IMR-90 (cell line): ENCODE data around the gene PBX4. TPM values are rescaled to one million over a fixed set of nuclear protein-coding genes. Genes with fewer than 3 reads are reported as not detected.

Source experiments
- ATAC-seq: fragments of 200-7000 bp; cut with Tn5 transposase; 2 replicates; pipeline ENCODE4 v1.9.1; 2020; ENCODE audit warnings: low read depth, mild to moderate bottlenecking, moderate library complexity
- BruUV-seq: library from RNA; stranded (reverse); fragments of 400-500 nt; replicated peaks from 2 replicates; lab custom pipeline; 2021; lab: Mats Ljungman, UMichigan
- CTCF ChIA-PET: fragments of 300-600 bp; formaldehyde crosslinking; extraction: SDS; loops from one replicate; lab custom pipeline; 2021; ENCODE audit warnings: antibody characterized with exemption; lab: Yijun Ruan, JAX
- POLR2A ChIA-PET: fragments of 300-600 bp; sonication (Branson Sonifier 250); formaldehyde crosslinking; loops from one replicate; lab custom pipeline; 2022; ENCODE audit warnings: antibody characterized with exemption; ENCODE audit not compliant: unreplicated experiment; lab: Charles Lee
- DNase-seq: peaks from one replicate; pipeline ENCODE4 v3.0.0; 2013
- H2AFZ ChIP-seq: replicated peaks from 2 replicates; pipeline ENCODE3; 2013; ENCODE audit warnings: low read length, mild to moderate bottlenecking; ENCODE audit not compliant: poor library complexity
- H2AK5ac ChIP-seq: 2 replicates; pipeline ENCODE4 v1.6.1; 2013; ENCODE audit warnings: low read depth, low read length, inconsistent platforms
- H2AK9ac ChIP-seq: replicated peaks from 2 replicates; pipeline ENCODE3; 2013; ENCODE audit warnings: mild to moderate bottlenecking, low read depth, low read length, moderate library complexity; ENCODE audit not compliant: poor library complexity
- H2BK120ac ChIP-seq: 2 replicates; pipeline ENCODE4 v1.6.1; 2013; ENCODE audit warnings: low read depth, low read length, inconsistent platforms
- H2BK15ac ChIP-seq: 3 replicates; pipeline ENCODE4 v1.6.1; 2013; ENCODE audit warnings: low read depth, low read length, inconsistent platforms
- H2BK20ac ChIP-seq: 2 replicates; pipeline ENCODE4 v1.6.1; 2013; ENCODE audit warnings: low read depth, mild to moderate bottlenecking, inconsistent platforms, low read length, moderate library complexity
- H2BK5ac ChIP-seq: 2 replicates; pipeline ENCODE4 v1.6.1; 2013; ENCODE audit warnings: mild to moderate bottlenecking, low read depth, low read length, inconsistent platforms; ENCODE audit not compliant: poor library complexity, severe bottlenecking
- H3K14ac ChIP-seq: replicated peaks from 2 replicates; pipeline ENCODE4 v1.6.1; 2013; ENCODE audit warnings: low read depth, low read length, inconsistent platforms
- H3K18ac ChIP-seq: 2 replicates; pipeline ENCODE4 v1.6.1; 2013; ENCODE audit warnings: low read depth, low read length, control low read depth
- H3K23ac ChIP-seq: 2 replicates; pipeline ENCODE4 v1.6.1; 2013; ENCODE audit warnings: low read depth, low read length, inconsistent platforms
- H3K27ac ChIP-seq: 2 replicates; pipeline ENCODE4 v1.5.1; 2013; ENCODE audit warnings: mild to moderate bottlenecking, control low read depth, low read length; ENCODE audit not compliant: insufficient read depth
- H3K27me3 ChIP-seq: 2 replicates; pipeline ENCODE4 v1.6.1; 2013; ENCODE audit warnings: low read length; ENCODE audit not compliant: control insufficient read depth, insufficient read depth
- H3K36me3 ChIP-seq: 2 replicates; pipeline ENCODE4 v1.6.1; 2013; ENCODE audit warnings: low read length, mixed read lengths; ENCODE audit not compliant: control insufficient read depth, insufficient read depth
- H3K4ac ChIP-seq: 2 replicates; pipeline ENCODE4 v1.6.1; 2013; ENCODE audit warnings: low read depth, low read length, inconsistent platforms
- H3K4me1 ChIP-seq: 2 replicates; pipeline ENCODE4 v1.6.1; 2013; ENCODE audit warnings: low read length, mixed read lengths; ENCODE audit not compliant: control insufficient read depth, insufficient read depth
- H3K4me2 ChIP-seq: 2 replicates; pipeline ENCODE4 v1.6.1; 2013; ENCODE audit warnings: low read depth, mild to moderate bottlenecking, control low read depth, low read length, moderate library complexity
- H3K4me3 ChIP-seq: 2 replicates; pipeline ENCODE4 v1.5.1; 2013; ENCODE audit warnings: low read depth, mild to moderate bottlenecking, control low read depth, low read length, moderate library complexity; ENCODE audit not compliant: insufficient read depth
- H3K56ac ChIP-seq: 2 replicates; pipeline ENCODE4 v1.6.1; 2013; ENCODE audit warnings: low read length, inconsistent platforms; ENCODE audit not compliant: insufficient read depth; ENCODE audit errors: extremely low read depth
- H3K79me1 ChIP-seq, 2 experiments: 2 replicates each; pipeline ENCODE4 v1.6.1; 2013; ENCODE audit warnings: low read length in 2 of 2, inconsistent platforms in 1 of 2, low read depth in 1 of 2
- H3K9ac ChIP-seq: 2 replicates; pipeline ENCODE4 v1.6.1; 2013; ENCODE audit warnings: low read depth, low read length, control low read depth
- H3K9me1 ChIP-seq: 2 replicates; pipeline ENCODE4 v1.6.1; 2013; ENCODE audit warnings: low read length, inconsistent platforms; ENCODE audit not compliant: insufficient read depth
- H3K9me3 ChIP-seq: 2 replicates; pipeline ENCODE4 v1.6.1; 2013; ENCODE audit warnings: low read length; ENCODE audit not compliant: control insufficient read depth, insufficient read depth
- H4K20me1 ChIP-seq: 2 replicates; pipeline ENCODE4 v1.6.1; 2013; ENCODE audit warnings: low read length, inconsistent platforms; ENCODE audit not compliant: insufficient read depth
- H4K5ac ChIP-seq: 2 replicates; pipeline ENCODE4 v1.6.1; 2013; ENCODE audit warnings: mild to moderate bottlenecking, low read depth, low read length, control low read depth
- H4K8ac ChIP-seq, 2 experiments: 2 replicates each; pipeline ENCODE4 v1.6.1; 2013; ENCODE audit warnings: low read depth in 2 of 2, low read length in 2 of 2, control low read depth in 1 of 2, inconsistent platforms in 1 of 2
- H4K91ac ChIP-seq: 2 replicates; pipeline ENCODE4 v1.6.1; 2013; ENCODE audit warnings: low read depth, low read length, inconsistent platforms; ENCODE audit not compliant: insufficient read depth
- RAD21 ChIP-seq: IDR thresholded peaks from 2 replicates; pipeline ENCODE4 v1.6.1; 2012; ENCODE audit warnings: low read length, improper control_type of control experiment
- WGBS, 2 experiments: methylation state at CpG; one replicate each; pipeline versions ENCODE4 v1.1.5 to v1.1.7; 2013; ENCODE audit warnings: missing lambda C conversion rate in 2 of 2; ENCODE audit not compliant: insufficient read length in 1 of 2; ENCODE audit errors: extremely low coverage in 2 of 2; 5-methylcytosine and 5-hydroxymethylcytosine counted together
- dilution Hi-C: fragments of 300-500 bp; cut with HindIII; formaldehyde crosslinking; loops from one replicate; pipeline ENCODE4 v1.14.3; 2018; ENCODE audit warnings: low sequenced_read_pairs; ENCODE audit not compliant: unreplicated experiment
- in situ Hi-C: fragments of 300-500 bp; cut with MboI; formaldehyde crosslinking; loops from 3 replicates; pipeline ENCODE4 v1.14.3; 2019; ENCODE audit warnings: low sequenced_read_pairs, inconsistent platforms, mixed read lengths
- intact Hi-C: fragments of 100-400 bp; cut with micrococcal nuclease; formaldehyde crosslinking; loops from 2 replicates; pipeline ENCODE4 v1.10.0; 2022
- polyA plus RNA-seq, 3 experiments: library from polyadenylated mRNA; depleted of rRNA; stranded (reverse); fragments of >200 nt; gene quantifications; 2 replicates each; pipeline ENCODE4 v1.2.3, GENCODE V29; 2012; ENCODE audit warnings: low replicate concordance in 1 of 3
- total RNA-seq: library from RNA; depleted of rRNA; stranded (reverse); fragments of >200 nt; gene quantifications from 2 replicates; pipeline ENCODE4 v1.2.3, GENCODE V29; 2012
- TF ChIP-seq, protein P1 (sequence below): fragments of 150-350 bp; IDR thresholded peaks from 2 replicates; pipeline ENCODE4 v1.6.1; 2017; ENCODE audit warnings: mild to moderate bottlenecking, antibody characterized with exemption, low read length, low read depth

PBX4 gene
- total and polyA plus RNA-seq, 2 of the 4 experiments (the other 2 are of a cell fraction): 0.90 to 2.9 TPM

GRCh38 chr19:19652482-19653295 lies 34.2 kb upstream of the PBX4 start:
- Histone ChIP-seq H2BK15ac (no peak overlapping the region), H3K18ac (no peak overlapping the region), H3K9me1 (no peaks in the 10 kb centered on the region; the same call in 1 of the 2 replicates), H4K8ac (no peak overlapping the region), H3K4me3 (no peak overlapping the region), H2AK5ac (no peak overlapping the region), H3K9ac (no peak overlapping the region), H3K27ac (no peak overlapping the region), H2BK120ac (no peak overlapping the region), H3K14ac (no peak overlapping the region), H4K5ac (no peak overlapping the region), H4K20me1 (no peaks in the 10 kb centered on the region), H3K56ac (no peak overlapping the region), H2BK5ac (no peak overlapping the region), H3K79me1 (peaks cover 0 to 3% of the 10 kb centered on the region in 2 experiments; a peak in 1 of 4 replicates), H3K23ac (no peak overlapping the region), H3K4me2 (no peak overlapping the region), H3K27me3 (no peaks in the 10 kb centered on the region), H2AK9ac (no peak overlapping the region), H3K9me3 (no peaks in the 10 kb centered on the region), H3K36me3 (peaks cover 83% of the 10 kb centered on the region), H2AFZ (no peak overlapping the region), H3K4ac (no peak overlapping the region), H2BK20ac (no peak overlapping the region), H4K91ac (no peak overlapping the region), H3K4me1 (no peaks in the 10 kb centered on the region)
- CTCF ChIA-PET: no interaction called here
- peak; percentile 30 for DNase-seq
- intact Hi-C loops (no loop called here), dilution Hi-C loops (no loop called here), in situ Hi-C loops (no loop called here)
- BruUV-seq: no TSS peak
- TF ChIP-seq, protein P1, sequence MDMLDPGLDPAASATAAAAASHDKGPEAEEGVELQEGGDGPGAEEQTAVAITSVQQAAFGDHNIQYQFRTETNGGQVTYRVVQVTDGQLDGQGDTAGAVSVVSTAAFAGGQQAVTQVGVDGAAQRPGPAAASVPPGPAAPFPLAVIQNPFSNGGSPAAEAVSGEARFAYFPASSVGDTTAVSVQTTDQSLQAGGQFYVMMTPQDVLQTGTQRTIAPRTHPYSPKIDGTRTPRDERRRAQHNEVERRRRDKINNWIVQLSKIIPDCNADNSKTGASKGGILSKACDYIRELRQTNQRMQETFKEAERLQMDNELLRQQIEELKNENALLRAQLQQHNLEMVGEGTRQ: no peak
- TF ChIP-seq RAD21: no peak
- no peak for ATAC-seq
- WGBS, 2 experiments: 96% methylated on average over 18 of the region's 24 CpGs; no CpG with 5 or more reads in 1 of the 2 experiments
- POLR2A ChIA-PET: no interaction called here
